ENCODE measurements around the gene LTC4S. TPM values are rescaled to one million over a fixed set of nuclear protein-coding genes. Genes with fewer than 3 reads are reported as not detected.

LTC4S gene
- total RNA-seq, 4 donors from 2014 or later: 4.1 to 22.9 (median 13.6) TPM; not detected in 1

- H3K27ac ChIP-seq: no peak overlapping the region
- H3K27me3 ChIP-seq: no peaks in the 10 kb centered on the region
- intact Hi-C loops (cut with DNase I; ENCODE audit: low total_unique reads): no loop called here
- TF ChIP-seq POLR2A (IDR thresholded peaks at IDR 0.05) (no peak), CTCF (IDR thresholded peaks at IDR 0.05) (no peak)
- DNase-seq: no peak
- no peaks in the 10 kb centered on the region for H3K36me3 ChIP-seq
- no peak overlapping the region for H3K4me3 ChIP-seq
- H3K9me3 ChIP-seq: no peaks in the 10 kb centered on the region
- no peaks in the 10 kb centered on the region for H3K4me1 ChIP-seq
These were observed 18.5 kb downstream of the LTC4S start for GRCh38 chr5:179812135-179812825.

- intact Hi-C loops (cut with DNase I; ENCODE audit: low total_unique reads): no loop called here
- no peak overlapping the region for H3K4me3 ChIP-seq
These were observed 19.3 kb downstream of the LTC4S start for GRCh38 chr5:179812997-179813607.

GRCh38 chr5:179814090-179814489, 20.3 kb downstream of the LTC4S start:
- intact Hi-C loops (cut with DNase I; ENCODE audit: low total_unique reads): no loop called here
- no peak for DNase-seq
- H3K27ac ChIP-seq: no peak overlapping the region
- H3K4me3 ChIP-seq: no peak overlapping the region
- H3K4me1 ChIP-seq: no peaks in the 10 kb centered on the region
- H3K9me3 ChIP-seq: no peaks in the 10 kb centered on the region
- TF ChIP-seq CTCF (IDR thresholded peaks at IDR 0.05) (no peak), POLR2A (IDR thresholded peaks at IDR 0.05) (no peak)
- no peaks in the 10 kb centered on the region for H3K36me3 ChIP-seq
- no peaks in the 10 kb centered on the region for H3K27me3 ChIP-seq

More at GRCh38 chr5:179812997-179813607, 19.3 kb downstream of the LTC4S start:
- no peak for DNase-seq
- Histone ChIP-seq H3K36me3 (no peaks in the 10 kb centered on the region), H3K27me3 (no peaks in the 10 kb centered on the region), H3K9me3 (no peaks in the 10 kb centered on the region), H3K4me1 (no peaks in the 10 kb centered on the region), H3K27ac (no peak overlapping the region)
- TF ChIP-seq CTCF (IDR thresholded peaks at IDR 0.05) (no peak), POLR2A (IDR thresholded peaks at IDR 0.05) (no peak)

GRCh38 chr5:179815491-179816249, 21.9 kb downstream of the LTC4S start:
- DNase-seq: no peak
- intact Hi-C loops (cut with DNase I; ENCODE audit: low total_unique reads): no loop called here
- Histone ChIP-seq H3K27me3 (no peaks in the 10 kb centered on the region), H3K9me3 (no peaks in the 10 kb centered on the region), H3K4me1 (no peaks in the 10 kb centered on the region), H3K36me3 (no peaks in the 10 kb centered on the region), H3K4me3 (no peak overlapping the region), H3K27ac (no peak overlapping the region)
- TF ChIP-seq POLR2A (IDR thresholded peaks at IDR 0.05): no peak
- no peak for TF ChIP-seq CTCF (IDR thresholded peaks at IDR 0.05)

GRCh38 chr5:179816401-179816795, 22.6 kb downstream of the LTC4S start:
- H3K9me3 ChIP-seq: no peaks in the 10 kb centered on the region
- intact Hi-C loops (cut with DNase I; ENCODE audit: low total_unique reads): no loop called here
- no peak for TF ChIP-seq POLR2A (IDR thresholded peaks at IDR 0.05)
- peak in 1 of 2 donors; percentile 33 for DNase-seq
- H3K4me3 ChIP-seq: peak overlapping the region; percentile 34 to 44
- no peaks in the 10 kb centered on the region for H3K36me3 ChIP-seq
- no peaks in the 10 kb centered on the region for H3K4me1 ChIP-seq
- H3K27ac ChIP-seq: peak overlapping the region; percentile 98 to 99
- H3K27me3 ChIP-seq: no peaks in the 10 kb centered on the region

Measured in uterus (tissue), 4 donors.